ENCODE data around the gene MDP1.

The MDP1 gene

GRCh38 chr14:24179961-24180796, 35.7 kb downstream of the MDP1 start:
- DNase-seq, result no peak

- DNase-seq, result no peak
These were observed 36.4 kb downstream of the MDP1 start for GRCh38 chr14:24179294-24179960.

GRCh38 chr14:24178399-24179178, 37.3 kb downstream of the MDP1 start:
- DNase-seq, result no peak

GRCh38 chr14:24177891-24178290, 38.0 kb downstream of the MDP1 start:
- no peak for DNase-seq

- no peak for DNase-seq
These were observed 38.6 kb downstream of the MDP1 start for GRCh38 chr14:24177041-24177825.

- DNase-seq, result no peak
These were observed 39.3 kb downstream of the MDP1 start for GRCh38 chr14:24176599-24176998.

- no peak for DNase-seq
These were observed 43.0 kb downstream of the MDP1 start for GRCh38 chr14:24172871-24173281.

GRCh38 chr14:24172261-24172860, 43.5 kb downstream of the MDP1 start:
- DNase-seq, result no peak

- peak; percentile 79 to 81 for DNase-seq
These were observed 44.2 kb downstream of the MDP1 start, which contains the start of gene REC8 for GRCh38 chr14:24171422-24172260. Gene REC8 (plus strand): TSS chr14:24172080. CDS start chr14:24172553, 473 bp downstream.

- no peak for DNase-seq
These were observed 48.3 kb downstream of the MDP1 start for GRCh38 chr14:24167469-24168114.

GRCh38 chr14:24165785-24166184, 50.1 kb downstream of the MDP1 start:
- no peak for DNase-seq

- no peak for DNase-seq
These were observed 51.3 kb downstream of the MDP1 start for GRCh38 chr14:24164518-24164991.

All from activated T-cell treated with anti-CD3 and anti-CD28 coated beads, Interleukin-2, amount 50 U/mL, for 48 hours (primary cell).